Nephron (organoid): ENCODE measurements around the gene KAZN.
A peak's percentile ranks its signal among the peaks of the same experiment; 100 is the strongest.
"Not testable (repeated sequence)": the region's sequence is repeated elsewhere in the genome, so short reads cannot be mapped to it uniquely, and the experiment has no call there.

Source experiments
- H3K27ac Mint-ChIP-seq, 3 experiments: 2 replicates each; pipeline ENCODE4 v1.8.0; 2020; ENCODE audit warnings: mixed read lengths in 3 of 3, mild to moderate bottlenecking in 2 of 3, moderate library complexity in 1 of 3
- H3K27me3 Mint-ChIP-seq: 2 replicates; pipeline ENCODE4 v1.8.0; 2021; ENCODE audit warnings: low read depth, mild to moderate bottlenecking, moderate library complexity, mixed read lengths
- H3K36me3 Mint-ChIP-seq: 2 replicates; pipeline ENCODE4 v1.8.0; 2020; ENCODE audit warnings: low read depth, mixed read lengths
- H3K4me1 Mint-ChIP-seq: 2 replicates; pipeline ENCODE4 v1.8.0; 2020; ENCODE audit warnings: mixed read lengths
- H3K4me3 Mint-ChIP-seq, 3 experiments: 2 replicates each; pipeline ENCODE4 v1.8.0; 2020; ENCODE audit warnings: mild to moderate bottlenecking in 3 of 3, mixed read lengths in 3 of 3, moderate library complexity in 2 of 3
- H3K9me3 Mint-ChIP-seq: 2 replicates; pipeline ENCODE4 v1.8.0; 2020; ENCODE audit warnings: mixed read lengths
- CTCF ChIP-seq, 3 experiments: fragments of 200-600 bp; sonication (generic); IDR thresholded peaks; one replicate each; pipeline ENCODE4 v1.5.0; 2021; ENCODE audit warnings: antibody characterized with exemption in 3 of 3; ENCODE audit not compliant: unreplicated experiment in 3 of 3

The KAZN gene

GRCh38 chr1:15128520-15129313 lies 530.2 kb downstream of the KAZN start:
- no peaks in the 10 kb centered on the region for H3K4me1 Mint-ChIP-seq

GRCh38 chr1:15129944-15130343 lies 531.5 kb downstream of the KAZN start:
- peaks cover 8% of the 10 kb centered on the region for H3K27me3 Mint-ChIP-seq
- peaks cover 15% of the 10 kb centered on the region for H3K9me3 Mint-ChIP-seq
- H3K27ac Mint-ChIP-seq, result no peak overlapping the region
- H3K4me1 Mint-ChIP-seq, result no peaks in the 10 kb centered on the region
- H3K36me3 Mint-ChIP-seq, result no peaks in the 10 kb centered on the region
- H3K4me3 Mint-ChIP-seq, result no peak overlapping the region
- TF ChIP-seq CTCF (IDR thresholded peaks at IDR 0.05; ENCODE audit: unreplicated experiment in 3 of 3), result no peak

More at GRCh38 chr1:15128520-15129313, 530.2 kb downstream of the KAZN start:
- Mint-ChIP-seq H3K9me3 (peaks cover 15% of the 10 kb centered on the region), H3K27ac (peak overlapping the region in 1 of 3 experiments; percentile 38), H3K4me3 (no peak overlapping the region), H3K36me3 (no peaks in the 10 kb centered on the region), H3K27me3 (peaks cover 9% of the 10 kb centered on the region)
- TF ChIP-seq CTCF (IDR thresholded peaks at IDR 0.05; ENCODE audit: unreplicated experiment in 3 of 3), result peak; percentile 83 to 89 (median 87)

- H3K9me3 Mint-ChIP-seq, result peaks cover 15% of the 10 kb centered on the region
- no peak overlapping the region for H3K27ac Mint-ChIP-seq
- H3K36me3 Mint-ChIP-seq, result no peaks in the 10 kb centered on the region
- H3K27me3 Mint-ChIP-seq, result peaks cover 8% of the 10 kb centered on the region
- H3K4me3 Mint-ChIP-seq, result no peak overlapping the region
- no peaks in the 10 kb centered on the region for H3K4me1 Mint-ChIP-seq
- TF ChIP-seq CTCF (IDR thresholded peaks at IDR 0.05; ENCODE audit: unreplicated experiment in 3 of 3), result no peak
These were observed 532.1 kb downstream of the KAZN start for GRCh38 chr1:15130607-15131006.

GRCh38 chr1:15132965-15133364 lies 534.5 kb downstream of the KAZN start:
- Mint-ChIP-seq H3K27me3 (peaks cover 4% of the 10 kb centered on the region), H3K27ac (no peak overlapping the region), H3K4me1 (no peaks in the 10 kb centered on the region), H3K36me3 (no peaks in the 10 kb centered on the region), H3K9me3 (peaks cover 15% of the 10 kb centered on the region), H3K4me3 (no peak overlapping the region)
- no peak for TF ChIP-seq CTCF (IDR thresholded peaks at IDR 0.05; ENCODE audit: unreplicated experiment in 3 of 3)

GRCh38 chr1:15134285-15134684 lies 535.8 kb downstream of the KAZN start:
- Mint-ChIP-seq H3K27ac (no peak overlapping the region), H3K27me3 (no peaks in the 10 kb centered on the region), H3K36me3 (no peaks in the 10 kb centered on the region), H3K4me3 (no peak overlapping the region), H3K4me1 (no peaks in the 10 kb centered on the region), H3K9me3 (peaks cover 9% of the 10 kb centered on the region)
- TF ChIP-seq CTCF (IDR thresholded peaks at IDR 0.05; ENCODE audit: unreplicated experiment in 3 of 3), result no peak

GRCh38 chr1:15135604-15136003 lies 537.1 kb downstream of the KAZN start:
- not testable (repeated sequence) for H3K36me3 Mint-ChIP-seq, H3K4me1 Mint-ChIP-seq, H3K4me3 Mint-ChIP-seq, H3K27me3 Mint-ChIP-seq, H3K27ac Mint-ChIP-seq, H3K9me3 Mint-ChIP-seq
